Stimulated activated naive CD4-positive, alpha-beta T cell (primary cell): ENCODE measurements around the gene CFAP300.

Experiments
- DNase-seq, 6 experiments: peaks; one replicate each; lab custom pipeline; 2025; lab: John Stamatoyannopoulos, UW

Gene CFAP300

DNA sequence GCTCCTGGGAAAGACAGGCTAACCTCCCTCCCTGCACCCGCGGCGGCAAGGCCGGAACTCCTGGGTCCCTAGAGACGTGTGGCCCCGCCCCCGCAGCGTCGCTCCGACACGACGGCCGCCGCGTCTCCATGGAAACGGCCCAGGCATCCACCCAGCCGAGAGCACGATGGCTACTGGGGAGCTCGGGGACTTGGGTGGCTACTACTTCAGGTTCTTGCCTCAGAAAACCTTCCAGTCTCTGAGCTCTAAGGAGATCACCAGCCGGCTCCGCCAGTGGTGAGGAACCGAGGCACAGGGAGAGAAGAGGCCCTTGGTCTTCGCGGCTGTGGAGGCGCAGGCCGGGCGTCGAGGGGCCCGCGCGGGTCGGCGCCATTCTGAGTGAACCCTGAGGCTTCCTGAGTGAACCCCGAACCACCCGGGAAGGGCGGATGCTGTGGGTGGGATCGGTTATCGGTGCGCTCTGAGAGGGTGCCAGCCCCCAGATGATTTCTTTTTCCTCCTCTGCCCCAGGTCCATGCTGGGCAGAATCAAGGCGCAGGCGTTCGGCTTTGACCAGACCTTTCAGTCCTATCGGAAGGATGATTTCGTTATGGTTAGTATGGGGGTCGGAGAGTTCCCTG is at the start of gene CFAP300:
Gene CFAP300, plus strand, starts transcription at position 133 of the 620 bp plus-strand sequence. Its CDS starts 34 bp downstream, at position 167.
- DNase-seq: peak in 2 of 6 experiments; percentile 1

DNA sequence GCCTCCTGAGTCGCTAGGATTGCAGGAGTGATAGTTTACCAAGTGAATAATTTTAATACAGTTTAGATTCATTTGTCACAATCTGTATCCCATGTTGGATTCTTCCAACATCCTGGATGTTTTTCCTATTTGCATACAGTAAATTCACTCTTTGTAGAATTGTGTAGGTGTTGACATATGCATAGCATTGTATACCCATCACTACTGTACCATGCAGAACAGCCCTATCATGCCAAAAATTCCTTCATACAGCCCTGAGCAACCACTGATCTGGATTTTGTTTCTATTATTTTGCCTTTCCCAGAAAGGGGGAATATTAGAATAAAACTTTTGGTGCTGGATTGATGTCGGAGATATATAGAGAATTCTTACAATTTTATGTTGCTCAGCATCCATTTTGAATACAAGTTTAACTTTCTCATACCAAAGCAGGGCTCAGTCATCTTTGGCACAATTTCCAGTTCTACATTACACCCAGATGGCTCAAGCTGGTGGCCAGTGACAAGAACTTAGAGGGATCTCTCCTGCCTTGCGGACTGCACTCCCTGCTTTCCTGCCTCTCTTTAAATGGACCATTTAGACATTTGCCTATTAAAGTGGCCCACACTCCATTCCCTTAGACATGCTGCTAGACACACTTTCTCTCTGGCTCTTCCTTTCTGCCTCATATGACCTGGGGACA is 45.4 kb upstream of the CFAP300 start:
- DNase-seq: no peak

DNA sequence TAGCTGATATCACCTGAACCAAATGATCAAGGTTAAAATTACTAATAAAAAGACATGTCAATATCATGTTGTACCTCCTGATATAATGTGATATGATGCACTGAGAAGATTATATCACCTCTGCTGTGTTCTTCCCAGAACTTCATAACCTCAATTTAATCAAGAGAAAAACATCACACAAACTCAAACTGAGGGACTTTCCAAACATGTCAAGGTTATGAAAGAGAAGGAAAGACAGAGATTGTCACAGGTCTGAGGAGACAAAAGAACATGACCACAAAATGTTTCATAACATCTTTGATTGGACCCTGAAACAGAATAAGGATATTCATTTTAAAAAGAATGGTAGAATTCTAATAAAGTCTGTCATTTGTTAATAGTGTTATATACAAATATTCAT is 43.0 kb upstream of the CFAP300 start:
- no peak for DNase-seq

DNA sequence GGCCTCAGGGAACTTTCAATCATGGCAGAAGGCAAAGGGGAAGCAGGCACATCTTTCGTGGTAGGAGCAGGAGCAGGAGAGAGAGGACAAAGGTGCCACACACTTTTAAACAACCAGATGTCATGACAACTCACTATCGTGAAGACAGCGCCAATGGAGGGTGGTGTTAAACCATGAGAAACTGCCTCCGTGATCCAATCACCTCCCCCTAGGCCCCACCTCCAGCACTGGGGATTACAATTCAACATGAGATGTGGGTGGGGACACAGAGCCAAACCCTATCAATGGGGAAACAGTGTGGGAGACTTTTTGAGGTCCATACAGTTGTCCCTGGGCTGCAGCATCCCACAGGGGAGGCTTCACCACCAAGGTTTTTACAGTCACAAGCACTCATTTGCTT is 41.9 kb upstream of the CFAP300 start:
- no peak for DNase-seq

DNA sequence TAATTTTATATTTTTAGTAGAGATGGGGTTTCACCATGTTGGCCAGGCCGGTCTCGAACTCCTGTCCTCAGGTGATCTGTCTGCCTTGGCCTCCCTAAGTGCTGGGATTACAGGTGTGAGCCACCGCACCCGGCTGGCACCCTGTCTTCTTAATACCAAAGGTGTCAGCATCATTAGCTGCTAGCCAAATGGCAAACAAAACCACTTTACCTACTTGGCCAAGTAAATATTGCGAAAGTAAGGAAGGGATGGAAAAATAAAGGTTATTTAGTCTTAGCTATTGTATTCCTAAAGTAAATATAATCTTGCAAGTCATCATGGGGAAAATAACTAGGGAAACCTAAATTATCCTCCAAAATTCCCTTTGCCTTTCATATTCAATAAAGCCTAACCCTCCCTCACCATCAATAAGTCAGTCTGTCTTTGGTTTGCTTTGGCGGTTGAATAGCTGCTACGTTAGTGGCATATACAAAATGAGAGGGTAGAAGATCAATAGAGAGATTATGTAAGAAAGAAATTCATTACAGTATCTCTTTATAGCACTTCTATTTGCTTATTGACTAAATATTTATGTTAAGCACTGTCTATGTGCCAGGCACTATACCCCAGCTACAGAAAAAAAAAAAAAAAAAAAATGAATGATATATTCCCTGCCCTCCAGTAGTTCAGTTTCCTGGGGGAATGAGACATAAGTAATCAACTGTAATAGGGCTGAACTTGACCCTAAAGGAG is 40.2 kb upstream of the CFAP300 start:
- DNase-seq: no peak

DNA sequence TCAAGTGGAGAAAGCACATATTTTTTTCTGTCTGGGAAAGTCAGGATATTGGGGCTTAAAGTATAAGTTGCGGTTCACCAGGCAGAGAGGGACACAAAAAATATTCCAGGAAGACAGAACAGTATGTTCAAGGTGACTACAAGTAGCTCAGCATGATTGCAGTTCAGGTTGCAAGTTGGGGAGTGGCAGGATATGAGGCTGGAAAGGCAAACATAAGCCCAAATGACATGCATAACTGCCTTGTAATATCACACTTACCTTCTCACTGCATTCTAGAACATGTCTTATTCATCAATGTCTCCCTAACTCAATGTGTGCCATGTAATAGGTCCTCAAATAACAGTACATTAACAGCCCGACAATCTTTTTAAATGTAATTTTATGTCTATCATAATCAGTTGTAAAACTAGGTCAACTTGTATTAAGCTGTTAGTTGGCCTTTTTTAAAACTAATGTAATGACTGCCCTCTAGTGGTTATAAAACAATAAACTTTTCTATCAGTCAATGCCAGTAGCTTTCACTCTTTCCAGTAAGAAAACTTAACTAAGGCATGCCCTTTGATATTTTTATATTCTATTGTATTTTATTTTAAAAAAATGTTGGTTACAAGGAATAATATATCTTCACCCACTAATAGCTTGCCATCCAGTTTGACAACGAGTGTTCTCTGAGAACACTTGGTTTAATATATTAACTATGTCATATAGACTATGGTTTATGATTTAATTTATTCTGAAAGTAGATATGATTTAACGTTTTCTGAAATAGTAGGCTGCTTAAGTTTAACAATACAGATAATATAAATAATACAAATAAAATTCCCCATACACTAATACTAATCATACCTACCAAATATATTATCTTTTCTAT is 39.4 kb upstream of the CFAP300 start:
- DNase-seq: peak in 2 of 6 experiments; percentile 39 to 51

DNA sequence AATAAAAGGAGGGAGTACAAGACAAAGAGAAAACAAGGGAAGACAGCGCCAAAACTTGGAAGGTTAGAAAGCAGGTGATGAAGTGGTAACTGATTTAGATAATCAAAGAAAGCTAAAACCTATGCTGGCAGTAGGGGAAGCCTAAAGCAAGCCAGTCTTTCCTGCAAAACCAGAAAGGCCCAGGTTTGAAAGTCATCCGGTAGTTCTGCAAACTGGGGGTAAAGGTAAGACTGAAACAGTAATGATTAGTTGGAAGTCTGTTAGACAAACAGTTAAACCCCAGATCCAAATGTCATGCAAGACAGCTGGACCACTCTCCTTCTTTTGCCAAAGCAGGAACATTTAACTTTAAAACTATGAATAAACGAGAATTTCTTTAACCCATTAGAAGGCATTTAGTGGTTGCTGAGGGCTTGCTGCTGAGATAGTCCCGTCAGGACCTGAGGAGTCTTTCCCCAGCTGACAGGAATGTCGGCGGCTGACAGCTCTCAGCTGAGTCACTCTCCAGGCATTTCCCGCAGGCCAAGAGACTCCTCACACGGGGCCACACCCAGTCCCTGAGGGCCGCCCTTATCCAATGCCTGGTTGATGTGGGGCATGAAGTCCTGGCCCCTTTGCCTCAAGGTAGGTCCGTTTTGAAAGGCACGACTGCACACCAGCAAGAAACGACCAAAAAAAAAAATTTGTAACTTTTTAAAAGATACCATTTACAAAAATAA is 36.3 kb upstream of the CFAP300 start:
- DNase-seq: no peak

DNA sequence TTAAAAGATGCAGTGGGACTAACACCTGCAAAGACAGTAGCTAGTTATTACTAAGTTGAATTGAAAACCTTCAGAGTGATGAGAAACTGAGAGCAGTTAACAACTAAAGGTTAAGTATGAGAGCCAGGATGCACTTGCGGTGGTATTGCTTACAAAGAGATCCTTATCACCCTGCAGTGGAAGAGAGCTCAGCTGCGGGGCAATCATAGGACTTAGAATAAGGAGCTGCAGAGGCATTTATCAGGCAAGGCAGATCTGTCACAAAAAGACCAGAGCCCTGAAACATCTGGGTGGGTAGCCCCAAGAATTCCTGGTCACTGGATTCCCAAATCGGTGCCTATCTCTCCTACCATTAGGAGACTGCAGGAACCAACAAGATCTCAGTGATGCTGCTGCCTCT is 34.3 kb upstream of the CFAP300 start:
- no peak for DNase-seq

DNA sequence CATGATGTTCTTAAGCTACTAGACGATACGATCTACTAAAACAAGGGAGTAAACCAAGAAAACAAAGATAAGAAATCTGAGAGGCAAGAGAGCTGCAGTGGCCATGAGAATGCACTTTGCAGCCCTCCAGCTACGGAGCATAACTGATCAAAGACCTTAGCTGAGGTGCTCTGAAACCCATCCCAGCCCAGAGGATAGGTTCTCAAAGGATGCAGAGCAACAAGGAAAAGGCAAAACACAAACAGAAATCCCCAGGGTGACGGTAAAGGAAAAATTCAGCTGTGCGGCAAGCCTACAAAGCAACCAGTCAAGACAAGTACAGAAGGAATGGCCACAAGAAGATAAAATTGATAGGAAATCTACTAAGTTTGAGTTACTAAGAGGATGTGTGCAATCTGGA is 32.5 kb upstream of the CFAP300 start:
- DNase-seq: no peak

DNA sequence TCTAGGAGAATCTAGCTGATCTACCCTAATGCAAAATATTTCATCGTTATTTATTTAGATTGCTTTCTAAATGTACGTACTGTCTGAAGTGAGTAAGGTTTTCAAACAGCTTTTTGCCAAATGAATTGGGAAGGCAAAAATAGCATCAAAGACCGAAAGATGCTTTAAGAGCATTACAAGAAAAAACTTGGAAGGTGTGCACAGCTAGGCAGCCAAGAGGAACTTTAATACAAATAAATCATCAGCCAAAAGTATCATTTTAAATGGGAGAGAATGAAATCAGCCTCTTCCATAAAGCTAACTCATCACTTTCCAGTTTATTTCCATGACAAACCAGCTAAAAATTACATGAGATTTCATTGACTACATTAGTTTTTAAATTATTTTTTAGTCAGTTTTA is 30.2 kb upstream of the CFAP300 start:
- no peak for DNase-seq

DNA sequence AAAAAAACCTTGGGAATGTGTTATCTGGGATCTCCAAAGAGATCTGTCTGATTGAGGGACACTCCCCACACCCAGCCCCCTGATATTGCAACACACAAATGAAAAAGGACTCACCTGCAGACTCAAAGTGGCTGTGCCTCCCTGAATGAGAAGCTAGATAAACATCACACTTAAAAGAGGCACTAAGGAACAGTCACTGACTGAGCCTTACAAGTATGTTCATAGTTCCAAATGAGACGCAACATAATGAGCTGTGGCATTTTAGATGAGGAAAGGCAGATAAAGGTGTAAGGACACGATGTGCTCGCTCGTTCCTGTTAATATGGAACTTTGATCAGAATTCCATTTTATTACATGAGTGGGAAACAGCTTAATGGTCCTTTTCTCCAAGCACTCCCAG is 21.0 kb upstream of the CFAP300 start:
- DNase-seq: no peak

DNA sequence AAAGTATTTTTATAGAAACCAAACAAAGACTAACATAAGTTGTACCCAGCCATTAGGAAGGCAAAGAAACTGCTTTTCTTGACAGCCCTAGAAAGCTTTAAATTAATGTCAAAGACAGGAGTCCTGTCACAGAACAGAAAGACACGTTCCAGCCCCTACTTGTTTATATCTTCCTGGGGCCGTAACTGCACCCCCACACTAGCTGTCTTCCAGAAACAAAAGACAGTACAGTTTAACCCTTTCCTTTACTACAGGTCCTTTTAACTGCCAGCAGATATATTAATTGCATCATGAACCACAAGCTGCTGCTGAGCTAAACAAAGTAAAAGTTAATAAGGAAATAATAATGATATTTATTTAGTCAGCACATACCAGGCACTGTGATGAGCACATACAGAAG is 20.3 kb upstream of the CFAP300 start:
- no peak for DNase-seq

DNA sequence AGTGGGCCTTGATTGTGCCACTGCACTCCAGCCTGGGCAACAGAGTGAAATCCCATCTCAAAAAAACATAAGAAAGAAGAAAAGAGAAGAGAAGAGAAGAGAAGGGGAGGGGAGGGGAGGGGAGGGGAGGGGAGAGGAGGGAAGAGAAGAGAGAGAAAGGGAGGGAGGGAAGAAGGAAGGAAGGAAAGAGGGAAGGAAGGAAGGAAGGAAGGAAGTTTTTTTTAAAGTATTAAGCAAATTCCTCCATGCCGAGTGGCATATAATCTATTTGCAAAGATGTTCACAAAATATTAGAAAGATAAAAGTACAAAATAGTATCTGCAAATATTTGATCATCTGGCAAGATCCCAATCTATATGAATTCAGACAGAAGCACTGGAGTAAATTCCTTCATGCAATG is 10.5 kb upstream of the CFAP300 start:
- no peak for DNase-seq

DNA sequence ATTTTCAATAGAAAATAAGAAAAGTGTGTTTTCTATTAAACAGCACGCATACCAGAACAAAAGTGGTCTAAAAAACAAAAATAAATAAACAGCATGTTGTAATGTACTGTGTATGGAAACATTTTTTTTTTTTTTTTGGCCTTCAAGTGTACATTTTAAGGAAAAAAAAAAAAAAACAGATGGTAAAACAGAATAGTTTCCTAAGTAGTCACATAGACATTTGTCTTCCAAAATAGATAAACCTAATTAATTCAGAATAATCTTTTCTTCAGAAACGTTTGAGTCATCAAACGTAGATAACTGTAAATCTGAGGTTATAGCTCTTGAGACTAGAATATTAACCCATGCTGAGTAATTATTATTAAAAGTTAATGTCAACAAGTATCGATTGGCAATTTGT is 396 bp upstream of the CFAP300 start:
- DNase-seq: no peak

DNA sequence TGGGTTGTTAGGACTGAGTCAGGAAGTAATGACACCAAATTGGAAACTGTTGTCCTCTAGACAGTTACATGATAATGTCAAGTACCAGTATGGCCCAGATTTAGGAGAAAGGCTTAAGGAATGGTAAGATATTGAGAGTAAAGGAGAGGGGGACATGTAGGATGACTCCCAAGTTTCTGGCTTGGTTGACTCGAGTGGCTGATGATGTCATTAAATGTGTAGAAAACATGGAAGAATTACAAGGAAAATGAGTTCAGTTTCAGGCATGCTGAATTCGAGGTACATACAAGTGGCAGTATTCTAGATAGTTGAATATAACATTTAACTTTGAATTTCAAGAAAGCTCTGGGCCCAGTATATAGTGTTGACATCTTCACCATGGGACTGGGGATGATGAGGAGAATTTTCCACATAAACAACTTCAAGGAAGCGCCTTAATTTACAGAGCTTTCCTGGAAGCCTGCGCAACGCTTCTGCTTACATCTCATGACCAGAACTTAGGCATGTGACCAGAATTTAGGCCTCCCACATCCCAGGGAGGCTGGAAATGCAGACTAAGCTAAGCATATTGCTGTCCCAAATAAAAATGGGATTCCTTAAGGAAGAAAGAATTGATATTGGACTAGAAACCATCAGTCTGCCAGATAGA is 3.8 kb downstream of the CFAP300 start:
- no peak for DNase-seq

DNA sequence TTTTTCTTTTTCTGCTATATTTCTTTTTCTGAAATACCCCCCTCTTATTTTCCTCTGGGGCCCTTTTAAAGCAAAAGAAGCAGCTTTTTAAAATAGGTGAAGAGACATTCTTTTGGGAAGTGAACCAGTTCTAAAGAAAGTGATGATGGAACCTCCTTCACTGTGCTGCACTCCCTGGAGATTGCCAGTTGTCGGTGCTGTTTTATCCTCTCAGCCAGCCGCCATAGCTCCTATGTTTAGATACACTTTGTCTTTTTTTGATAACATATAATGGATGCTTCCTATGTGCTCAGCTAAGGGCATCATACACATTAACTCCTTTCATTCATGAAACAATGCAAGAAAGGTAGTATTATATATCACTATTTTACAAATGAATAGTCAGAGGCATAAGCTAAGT is 14.0 kb downstream of the CFAP300 start:
- DNase-seq: no peak

DNA sequence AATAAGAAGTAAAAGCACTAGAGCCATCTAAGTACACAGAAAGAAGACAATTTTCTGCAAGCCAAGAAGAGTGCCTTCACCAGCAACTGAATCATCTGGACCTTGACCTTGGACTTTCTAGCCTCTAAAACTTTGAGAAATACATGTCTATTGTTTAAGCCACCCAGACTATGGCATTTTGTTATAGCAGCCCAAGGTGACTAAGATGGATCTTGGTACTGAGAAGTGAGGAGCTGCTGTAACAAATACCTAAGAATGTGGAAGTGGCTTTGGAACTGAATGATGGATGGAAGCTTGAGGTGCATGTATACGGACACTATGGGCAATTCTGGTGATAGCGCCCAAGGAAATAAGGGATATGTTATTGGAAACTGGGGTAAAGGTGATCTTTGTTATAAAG is 14.9 kb downstream of the CFAP300 start:
- DNase-seq: no peak

DNA sequence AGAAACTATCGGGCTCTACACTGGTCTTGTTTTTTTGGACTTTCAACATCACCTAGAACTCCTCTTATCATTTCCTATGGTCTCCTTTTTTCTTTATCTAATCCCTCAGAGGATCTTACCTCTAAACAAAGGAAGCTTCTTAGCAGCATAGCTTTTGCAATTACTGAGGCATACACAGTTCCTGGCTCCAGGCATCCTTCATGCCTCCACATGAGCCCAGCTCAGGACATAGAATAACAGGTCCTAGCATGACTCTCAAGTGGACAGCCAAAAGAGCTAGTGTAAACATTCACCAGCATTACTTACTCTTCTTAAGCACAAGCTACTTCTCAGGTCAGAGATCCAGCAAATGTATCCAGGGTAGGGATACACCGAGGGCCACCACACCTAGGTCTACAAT is 17.1 kb downstream of the CFAP300 start:
- DNase-seq: no peak

DNA sequence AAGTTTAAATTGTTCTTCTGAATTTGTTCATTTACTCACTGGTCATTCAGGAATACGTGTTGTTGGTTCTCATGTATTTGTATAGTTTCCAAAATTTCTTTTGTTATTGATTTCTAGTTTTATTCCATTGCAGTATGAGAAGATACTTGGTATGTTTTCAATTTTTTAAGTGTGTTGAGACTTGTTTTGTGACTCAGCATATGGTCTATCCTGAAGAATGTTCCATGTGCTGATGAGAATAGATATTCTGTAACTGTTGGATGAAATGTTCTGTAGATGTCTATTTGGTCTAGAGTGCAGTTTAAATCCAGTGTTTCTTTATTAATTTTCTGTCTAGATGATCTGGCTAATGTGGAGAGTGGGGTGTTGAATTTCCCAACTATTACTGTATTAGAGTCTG is 23.5 kb downstream of the CFAP300 start:
- DNase-seq: no peak

DNA sequence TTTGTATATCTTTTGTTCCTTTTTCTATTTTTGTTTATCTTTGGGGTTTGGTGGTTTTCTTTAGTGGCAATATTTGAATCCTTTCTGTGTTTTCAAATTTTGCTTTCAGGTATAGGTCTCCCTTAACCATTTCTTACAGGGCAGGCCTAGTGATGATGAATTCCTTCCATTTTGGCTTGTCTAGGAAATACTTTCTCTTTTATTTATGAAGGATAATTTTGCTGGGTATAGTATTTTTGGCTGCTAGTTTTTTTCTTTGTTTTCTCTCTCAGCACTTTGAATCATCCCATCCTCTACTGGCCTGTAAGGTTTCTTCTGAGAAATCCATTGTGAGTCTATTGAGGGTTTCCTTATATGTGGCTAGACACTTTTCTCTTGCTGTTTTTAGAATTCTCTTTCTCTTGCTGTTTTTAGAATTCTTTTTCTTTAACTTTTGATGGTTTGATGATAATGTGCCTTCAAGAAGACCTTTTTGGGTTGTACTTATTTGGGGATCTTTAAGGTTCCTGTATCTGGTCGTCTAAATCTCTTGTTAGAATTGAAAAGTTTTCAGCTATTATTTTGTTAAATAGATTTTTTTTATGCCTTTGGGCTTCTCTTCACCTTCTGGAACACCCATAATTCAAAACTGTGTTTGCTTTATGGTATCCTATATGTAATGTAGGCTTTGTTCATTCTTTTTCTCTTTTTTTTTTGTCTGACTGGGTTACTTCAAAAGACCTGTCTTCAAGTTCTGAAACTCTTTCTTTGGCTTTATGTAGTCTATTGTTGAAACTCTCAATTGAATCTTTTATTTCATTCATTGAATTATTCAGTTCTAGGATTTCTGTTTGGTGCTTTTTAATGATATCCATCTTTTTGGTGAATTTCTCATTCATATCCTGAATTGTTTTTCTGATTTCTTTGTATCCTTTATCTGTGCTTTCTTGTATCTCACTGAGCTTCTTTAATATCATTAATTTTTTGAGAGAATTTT is 24.5 kb downstream of the CFAP300 start:
- no peak for DNase-seq
